ENCODE results near the gene MICAL3. TPM values are rescaled to one million over a fixed set of nuclear protein-coding genes. Genes with fewer than 3 reads are reported as not detected.

Gene MICAL3
- total and polyA plus RNA-seq, 2 of the 8 experiments (the other 6 are each of a cell fraction or from before 2014, with no cell fraction given) = 8.3 to 41.8 TPM

DNA sequence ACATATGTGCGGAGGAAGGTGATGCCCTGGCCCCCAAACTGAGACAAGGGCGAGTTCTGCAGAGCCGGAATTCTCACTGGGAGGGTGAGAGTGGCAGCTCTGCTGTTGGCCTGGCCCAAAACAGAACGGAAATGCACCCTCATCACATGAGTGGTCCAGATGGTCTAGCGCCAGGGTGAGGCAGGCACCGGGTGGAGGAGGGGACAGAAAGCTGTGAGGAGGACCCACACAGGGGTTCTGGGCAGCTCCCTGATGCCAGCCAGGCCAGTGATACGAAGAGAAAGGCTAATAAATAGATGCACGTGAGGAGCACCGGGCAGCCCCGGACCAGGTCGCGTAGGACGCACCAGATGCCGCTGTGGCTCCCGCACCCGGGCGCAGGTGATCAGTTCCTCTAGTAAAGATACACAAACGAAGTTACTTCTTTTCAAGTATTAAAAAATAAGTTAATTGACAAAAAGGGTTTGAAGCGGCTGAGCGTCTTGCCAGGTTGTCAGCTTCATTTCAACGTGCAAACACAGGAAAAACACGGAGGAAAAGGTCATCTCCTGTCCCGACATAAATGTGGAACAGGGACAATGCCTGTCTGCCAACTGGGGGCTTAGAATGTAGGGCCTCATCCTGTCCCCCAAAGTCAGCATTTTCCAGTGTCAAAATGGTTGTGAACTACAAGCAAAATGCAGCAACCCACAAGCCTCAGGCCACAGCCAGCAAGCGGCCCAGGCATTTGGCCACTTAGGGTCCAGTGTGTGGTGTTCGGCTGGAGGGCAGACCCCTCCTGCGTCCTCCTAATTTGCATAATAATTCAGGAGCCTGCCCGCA is 234.8 kb downstream of the MICAL3 start:
- H3K27me3 ChIP-seq (replicated peaks in 1 of 4; ENCODE audit: control insufficient read depth in 3 of 4, extremely low read depth in 1 of 4, insufficient read depth in 3 of 4, low read length in 3 of 4) = no peaks in the 10 kb centered on the region
- H3K14ac ChIP-seq (ENCODE audit: insufficient read length) = no peak overlapping the region
- no peak overlapping the region for H2BK12ac ChIP-seq (ENCODE audit: low read depth, low read length)
- no peak overlapping the region for H3K18ac ChIP-seq (ENCODE audit: extremely low read depth, low read length)
- no peak overlapping the region for H2BK20ac ChIP-seq (ENCODE audit: low read length)
- H4K8ac ChIP-seq (ENCODE audit: extremely low read depth, insufficient read depth, low read length) = no peak overlapping the region
- no peak overlapping the region for H2AK5ac ChIP-seq (ENCODE audit: low read depth, low read length)
- 90% methylated on average over 27 of the region's 27 CpGs; no CpG with 5 or more reads in 1 of the 2 experiments for WGBS, 2 experiments (ENCODE audit: extremely low coverage in 1 of 2, insufficient coverage in 1 of 2, insufficient read length in 1 of 2, insufficient replicate concordance in 2 of 2, low coverage in 1 of 2, low lambda C conversion rate in 2 of 2, missing lambda C conversion rate in 1 of 2)
- H3K4me2 ChIP-seq (ENCODE audit: insufficient read depth in 1 of 2, low read depth in 2 of 2, low read length in 2 of 2) = no peak overlapping the region
- no peaks in the 10 kb centered on the region for H3K23me2 ChIP-seq (ENCODE audit: low read depth, low read length)
- no peak overlapping the region for H3K27ac ChIP-seq (ENCODE audit: low read depth, low read length)
- FAIRE-seq (no peak), DNase-seq (ENCODE audit: low read depth in 1 of 2, low spot score in 2 of 2) (no peak)
- H3K79me1 ChIP-seq (ENCODE audit: low read depth, low read length) = no peaks in the 10 kb centered on the region; the same call in 1 of the 2 replicates
- no peaks in the 10 kb centered on the region for H3K9me3 ChIP-seq (ENCODE audit: insufficient read depth in 2 of 2, low read depth in 1 of 2, low read length in 1 of 2)
- H3K23ac ChIP-seq (ENCODE audit: insufficient read length) = no peak overlapping the region
- no peaks in the 10 kb centered on the region for H4K20me1 ChIP-seq (replicated peaks in 1 of 2; ENCODE audit: control insufficient read depth in 1 of 2, insufficient read depth in 2 of 2, low read length in 2 of 2)
- CTCF ChIA-PET (ENCODE audit: partially characterized antibody) = interaction anchor here (1.0 to 10.7 kb wide), 12 partner anchors 11 to 294 kb away, joined by 3 to 174 read pairs (median 24); partner anchors contain the start of gene BID
- H3K56ac ChIP-seq (replicated peaks; ENCODE audit: insufficient read length, low read depth, low read length) = no peak overlapping the region
- no peak overlapping the region; the same call in 1 of the 2 replicates for H2BK5ac ChIP-seq (ENCODE audit: low read depth, low read length)
- H3K36me3 ChIP-seq (ENCODE audit: control insufficient read depth in 2 of 4, insufficient read depth in 4 of 4, low read length in 3 of 4) = no peaks in the 10 kb centered on the region
- no peak overlapping the region for H2BK120ac ChIP-seq (replicated peaks; ENCODE audit: low read depth, low read length)
- H2AFZ ChIP-seq (ENCODE audit: low read length) = no peak overlapping the region
- peaks cover 0 to 5% (median 0%) of the 10 kb centered on the region in 4 experiments; a peak in 1 of 7 replicates for H3K4me1 ChIP-seq (replicated peaks in 1 of 4; ENCODE audit: control insufficient read depth in 3 of 4, insufficient read depth in 4 of 4, low read length in 3 of 4)
- POLR2A ChIA-PET (ENCODE audit: partially characterized antibody) = no interaction called here
- H4K91ac ChIP-seq (replicated peaks; ENCODE audit: insufficient read length, low read length) = no peak overlapping the region
- H3K79me2 ChIP-seq (ENCODE audit: control insufficient read depth in 1 of 2, insufficient read depth in 2 of 2, low read length in 2 of 2) = no peaks in the 10 kb centered on the region
- H3K9ac ChIP-seq (replicated peaks in 1 of 4; ENCODE audit: extremely low read depth in 1 of 4, low read depth in 3 of 4, low read length in 3 of 4) = no peak overlapping the region
- H2BK15ac ChIP-seq (ENCODE audit: low read length) = no peak overlapping the region
- H4K5ac ChIP-seq (ENCODE audit: insufficient read length, low read depth, low read length) = no peak overlapping the region
- no peak overlapping the region for H3K4ac ChIP-seq (replicated peaks; ENCODE audit: insufficient read length, low read depth, low read length)
- no peak overlapping the region for H3K4me3 ChIP-seq (ENCODE audit: extremely low read depth in 1 of 4, insufficient read depth in 2 of 4, low read depth in 3 of 4, low read length in 4 of 4)
- TF ChIP-seq USF2 (IDR thresholded peaks at IDR 0.05; ENCODE audit: low read length) (no peak), FOSL1 (IDR thresholded peaks at IDR 0.05; ENCODE audit: insufficient read depth, low read depth, low read length) (no peak), HDAC6 (IDR thresholded peaks at IDR 0.05; ENCODE audit: low read depth, low read length) (no peak), POLR2A (IDR thresholded peaks at IDR 0.05; ENCODE audit: control extremely low read depth in 1 of 2, low read depth in 2 of 2, low read length in 2 of 2) (no peak), PHF8 (conservative IDR thresholded peaks at IDR 0.05; ENCODE audit: low read depth, low read length) (no peak), GTF2F1 (IDR thresholded peaks at IDR 0.05; ENCODE audit: borderline replicate concordance, low read depth, low read length) (no peak), TAF7 (optimal IDR thresholded peaks at IDR 0.05; ENCODE audit: borderline replicate concordance, low read depth, low read length) (no peak), SUZ12 (IDR thresholded peaks at IDR 0.05; ENCODE audit: low read length) (no peak), JUND (IDR thresholded peaks at IDR 0.05; ENCODE audit: low read length) (no peak), BRCA1 (IDR thresholded peaks at IDR 0.05; ENCODE audit: low read depth, low read length) (no peak)
- TF ChIP-seq, protein P1, sequence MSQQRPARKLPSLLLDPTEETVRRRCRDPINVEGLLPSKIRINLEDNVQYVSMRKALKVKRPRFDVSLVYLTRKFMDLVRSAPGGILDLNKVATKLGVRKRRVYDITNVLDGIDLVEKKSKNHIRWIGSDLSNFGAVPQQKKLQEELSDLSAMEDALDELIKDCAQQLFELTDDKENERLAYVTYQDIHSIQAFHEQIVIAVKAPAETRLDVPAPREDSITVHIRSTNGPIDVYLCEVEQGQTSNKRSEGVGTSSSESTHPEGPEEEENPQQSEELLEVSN (IDR thresholded peaks at IDR 0.05) = no peak
